ENCODE results near the gene MRPL39.

- no peak for TF ChIP-seq CTCF (IDR thresholded peaks at IDR 0.05)
- TF ChIP-seq EP300 (IDR thresholded peaks at IDR 0.05), result no peak
- no peak for TF ChIP-seq POLR2A (IDR thresholded peaks at IDR 0.05)
Observed at GRCh38 chr21:25559746-25560145, 47.5 kb downstream of the MRPL39 start.

Data from upper lobe of left lung (tissue), 4 donors.